Activated T-helper 2 cell treated with anti-CD3 and anti-CD28 coated beads, Interferon-gamma antibody, Interleukin-2, Interleukin-4, amounts not matched to agents 10 μg/mL and 5 μg/mL and 100 μg/mL, durations not matched to agents 14 hours and 24 hours and 36 hours (primary cell): ENCODE measurements around the gene ZNF678. TPM values are rescaled to one million over a fixed set of nuclear protein-coding genes. Genes with fewer than 3 reads are reported as not detected.

Experiments used
- DNase-seq: peaks from one replicate; pipeline ENCODE4 v3.0.0; 2021; ENCODE audit warnings: low spot score
- H3K27ac Mint-ChIP-seq: one replicate; pipeline ENCODE4 v1.8.0; 2021; ENCODE audit warnings: mixed read lengths
- H3K27me3 Mint-ChIP-seq: one replicate; pipeline ENCODE4 v1.8.0; 2021; ENCODE audit warnings: low read depth, mixed read lengths
- H3K36me3 Mint-ChIP-seq: one replicate; pipeline ENCODE4 v1.8.0; 2021; ENCODE audit warnings: low read depth, mixed read lengths
- H3K4me1 Mint-ChIP-seq: one replicate; pipeline ENCODE4 v1.8.0; 2021; ENCODE audit warnings: low read depth, mixed read lengths
- H3K4me3 Mint-ChIP-seq: one replicate; pipeline ENCODE4 v1.8.0; 2021; ENCODE audit warnings: low read depth, mild to moderate bottlenecking, moderate library complexity, mixed read lengths
- H3K9me3 Mint-ChIP-seq: one replicate; pipeline ENCODE4 v1.8.0; 2021; ENCODE audit warnings: mixed read lengths
- intact Hi-C: fragments of 100-400 bp; cut with micrococcal nuclease; formaldehyde crosslinking; loops from one replicate; pipeline ENCODE4 v1.15.1; 2023
- total RNA-seq: library from RNA; stranded (reverse); gene quantifications from 2 replicates; pipeline ENCODE4 v1.2.3, GENCODE V29; 2022

Gene ZNF678
- 5.1 and 5.7 TPM in 2 replicates for total RNA-seq

GRCh38 chr1:227563324-227564201 lies at the start of gene ZNF678:
ZNF678 (plus strand) TSS chr1:227563556; CDS start chr1:227650992, 87,436 bp downstream.
- peaks cover 4% of the 10 kb centered on the region for H3K9me3 Mint-ChIP-seq
- peak; percentile 81 for DNase-seq
- H3K4me3 Mint-ChIP-seq = peak within 1 kb of the TSS; percentile 87
- H3K4me1 Mint-ChIP-seq = peaks cover 13% of the 10 kb centered on the region
- peaks cover 29% of the 10 kb centered on the region for H3K36me3 Mint-ChIP-seq
- H3K27ac Mint-ChIP-seq = peak within 1 kb of the TSS; percentile 87
- intact Hi-C loops = loop anchor here (1.0 to 2.0 kb wide), 4 partner anchors 21 to 625 kb away; no protein-coding TSS in a partner anchor
- H3K27me3 Mint-ChIP-seq = peaks cover 24% of the 10 kb centered on the region

GRCh38 chr1:227518876-227519275 lies 44.5 kb upstream of the ZNF678 start:
- Mint-ChIP-seq H3K27me3 (peaks cover 5% of the 10 kb centered on the region), H3K27ac (no peak overlapping the region), H3K9me3 (no peaks in the 10 kb centered on the region), H3K4me3 (no peak overlapping the region), H3K4me1 (no peaks in the 10 kb centered on the region), H3K36me3 (no peaks in the 10 kb centered on the region)
- intact Hi-C loops = no loop called here
- DNase-seq = no peak

- no peak for DNase-seq
- Mint-ChIP-seq H3K27ac (no peak overlapping the region), H3K9me3 (peaks cover 5% of the 10 kb centered on the region), H3K27me3 (peaks cover 1% of the 10 kb centered on the region), H3K36me3 (no peaks in the 10 kb centered on the region), H3K4me3 (no peak overlapping the region), H3K4me1 (no peaks in the 10 kb centered on the region)
- intact Hi-C loops = no loop called here
These were observed 41.6 kb upstream of the ZNF678 start for GRCh38 chr1:227521782-227522181.

DNA sequence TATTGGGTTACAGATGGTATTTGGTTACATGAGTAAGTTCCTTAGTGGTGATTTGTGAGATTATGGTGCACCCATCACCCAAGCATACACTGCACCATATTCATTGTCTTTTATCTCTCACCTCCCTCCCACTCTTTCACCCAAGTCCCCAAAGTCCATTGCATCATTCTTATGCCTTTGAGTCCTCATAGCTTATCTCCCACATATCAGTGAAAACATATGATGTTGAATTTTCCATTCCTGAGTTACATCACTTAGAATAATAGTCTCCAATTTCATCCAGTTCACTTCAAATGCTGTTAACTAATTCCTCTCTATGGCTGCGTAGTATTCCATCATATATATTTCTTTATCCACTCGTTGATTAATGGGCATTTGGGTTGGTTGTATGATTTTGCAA lies 36.8 kb upstream of the ZNF678 start:
- H3K36me3 Mint-ChIP-seq = no peaks in the 10 kb centered on the region
- no peak overlapping the region for H3K4me3 Mint-ChIP-seq
- no peak for DNase-seq
- H3K27ac Mint-ChIP-seq = no peak overlapping the region
- peaks cover 53% of the 10 kb centered on the region for H3K9me3 Mint-ChIP-seq
- peaks cover 2% of the 10 kb centered on the region for H3K4me1 Mint-ChIP-seq
- intact Hi-C loops = no loop called here
- H3K27me3 Mint-ChIP-seq = peaks cover 2% of the 10 kb centered on the region

DNA sequence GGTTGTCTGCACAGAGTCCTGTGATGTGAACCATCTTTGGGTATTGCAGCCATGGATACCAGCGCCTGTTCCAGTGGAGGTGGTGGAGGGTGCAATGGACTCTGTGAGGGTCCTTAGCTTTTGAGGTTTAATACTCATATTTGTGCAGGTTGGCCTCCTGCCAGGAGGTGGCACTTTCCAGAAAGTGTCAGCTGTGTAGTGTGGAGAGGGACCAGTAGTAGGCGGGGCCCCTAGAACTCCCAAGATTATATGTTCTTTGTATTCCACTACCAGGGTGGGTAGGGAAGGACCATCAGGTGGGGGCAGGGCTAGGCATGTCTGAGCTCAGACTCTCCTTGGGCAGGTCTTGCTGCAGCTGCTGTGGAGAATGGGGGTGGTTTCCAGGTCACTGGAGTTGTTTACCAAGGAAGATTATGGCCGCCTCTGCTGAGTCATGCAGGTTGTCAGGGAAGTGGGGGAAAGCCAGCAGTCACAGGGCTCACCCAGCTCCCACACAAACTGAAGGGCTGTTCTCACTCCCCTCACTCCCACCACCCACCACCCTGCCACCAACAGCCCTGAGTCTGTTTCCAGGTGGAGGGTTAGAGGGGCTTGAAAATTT lies 31.2 kb upstream of the ZNF678 start:
- DNase-seq = no peak
- Mint-ChIP-seq H3K27me3 (peaks cover 5% of the 10 kb centered on the region), H3K27ac (no peak overlapping the region), H3K4me1 (peaks cover 2% of the 10 kb centered on the region), H3K36me3 (no peaks in the 10 kb centered on the region), H3K4me3 (no peak overlapping the region), H3K9me3 (peaks cover 57% of the 10 kb centered on the region)
- intact Hi-C loops = no loop called here

DNA sequence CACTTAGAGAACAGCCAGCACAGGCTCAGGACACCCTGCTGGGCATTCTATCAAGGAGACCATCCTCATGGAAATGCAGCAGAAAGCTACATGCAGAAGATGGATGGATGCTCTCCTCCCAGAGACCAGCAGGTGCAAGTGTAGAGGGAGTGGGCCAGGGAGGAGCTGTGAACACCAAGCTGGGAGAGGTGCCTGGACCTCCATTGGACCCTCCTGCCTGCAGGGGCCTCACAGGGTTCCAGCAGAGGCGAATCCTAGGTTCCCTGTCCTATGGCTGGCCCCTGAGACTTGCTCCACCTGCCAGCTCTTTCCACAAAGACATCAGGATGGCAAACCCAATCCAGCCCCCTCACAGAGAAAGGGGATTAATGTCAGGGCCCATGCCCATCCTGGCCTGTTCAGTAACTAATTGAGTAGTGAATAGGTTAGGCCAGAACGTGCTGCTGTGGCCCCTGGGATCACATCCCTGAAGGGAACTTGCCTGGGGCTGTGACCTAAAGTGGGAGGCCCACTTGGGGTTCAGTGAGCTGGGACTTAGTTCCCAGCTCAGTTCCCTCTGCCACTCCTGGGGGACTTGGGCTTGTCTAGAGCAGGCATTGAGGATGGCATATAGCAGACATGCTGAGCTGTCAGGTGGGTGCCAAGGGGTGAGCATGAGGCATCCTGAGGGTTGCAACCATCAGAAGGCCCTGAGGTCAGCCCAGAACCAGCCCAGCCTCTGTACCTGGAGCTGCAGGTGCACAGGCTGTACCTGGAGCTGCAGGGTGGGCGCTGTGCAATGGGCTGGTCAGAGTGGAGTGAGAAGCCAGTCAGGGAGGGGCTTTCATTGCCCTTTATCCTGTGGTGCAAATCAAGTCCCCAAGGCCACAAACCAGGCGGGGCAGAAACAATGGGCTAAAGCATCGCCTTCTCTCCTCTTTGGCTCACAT lies 22.9 kb upstream of the ZNF678 start:
- Mint-ChIP-seq H3K27ac (no peak overlapping the region), H3K36me3 (no peaks in the 10 kb centered on the region), H3K9me3 (peaks cover 1% of the 10 kb centered on the region), H3K4me3 (no peak overlapping the region), H3K4me1 (peaks cover 4% of the 10 kb centered on the region), H3K27me3 (peaks cover 8% of the 10 kb centered on the region)
- DNase-seq = no peak
- intact Hi-C loops = loop anchor here (5.0 kb wide), 1 partner anchor 247 kb away; no protein-coding TSS in a partner anchor

DNA sequence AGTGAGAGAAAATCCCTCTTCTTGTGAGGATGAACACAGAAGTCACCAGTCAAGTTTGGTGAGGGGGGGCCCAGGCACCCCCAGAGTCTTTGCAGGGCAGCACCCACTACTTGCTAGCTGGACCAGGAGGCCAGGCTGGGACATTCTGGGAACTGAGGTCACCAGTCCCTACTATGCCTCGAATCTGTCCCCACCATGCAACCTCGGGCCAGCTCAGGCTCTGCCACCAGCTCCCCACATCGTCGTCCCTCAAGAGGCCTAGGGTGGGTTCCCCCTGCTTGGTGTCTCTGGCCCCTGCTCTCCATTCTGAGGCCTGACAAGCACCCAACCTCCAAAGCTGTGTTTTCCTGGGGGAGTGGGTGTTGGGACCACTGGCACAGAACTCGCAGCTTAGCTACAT lies 22.2 kb upstream of the ZNF678 start:
- Mint-ChIP-seq H3K9me3 (no peaks in the 10 kb centered on the region), H3K27me3 (peaks cover 6% of the 10 kb centered on the region), H3K4me3 (peak overlapping the region; percentile 45), H3K36me3 (no peaks in the 10 kb centered on the region), H3K27ac (no peak overlapping the region), H3K4me1 (peaks cover 4% of the 10 kb centered on the region)
- intact Hi-C loops = loop anchor here (5.0 kb wide), 1 partner anchor 246 kb away; no protein-coding TSS in a partner anchor
- no peak for DNase-seq

- Mint-ChIP-seq H3K4me1 (peaks cover 4% of the 10 kb centered on the region), H3K9me3 (no peaks in the 10 kb centered on the region), H3K36me3 (no peaks in the 10 kb centered on the region), H3K27me3 (peaks cover 6% of the 10 kb centered on the region), H3K27ac (no peak overlapping the region), H3K4me3 (peak overlapping the region; percentile 45)
- no peak for DNase-seq
- intact Hi-C loops = loop anchor here (1.0 to 5.0 kb wide), 2 partner anchors 22 to 246 kb away; partner anchors contain the start of gene ZNF678
These were observed 21.6 kb upstream of the ZNF678 start for GRCh38 chr1:227541796-227542152.

DNA sequence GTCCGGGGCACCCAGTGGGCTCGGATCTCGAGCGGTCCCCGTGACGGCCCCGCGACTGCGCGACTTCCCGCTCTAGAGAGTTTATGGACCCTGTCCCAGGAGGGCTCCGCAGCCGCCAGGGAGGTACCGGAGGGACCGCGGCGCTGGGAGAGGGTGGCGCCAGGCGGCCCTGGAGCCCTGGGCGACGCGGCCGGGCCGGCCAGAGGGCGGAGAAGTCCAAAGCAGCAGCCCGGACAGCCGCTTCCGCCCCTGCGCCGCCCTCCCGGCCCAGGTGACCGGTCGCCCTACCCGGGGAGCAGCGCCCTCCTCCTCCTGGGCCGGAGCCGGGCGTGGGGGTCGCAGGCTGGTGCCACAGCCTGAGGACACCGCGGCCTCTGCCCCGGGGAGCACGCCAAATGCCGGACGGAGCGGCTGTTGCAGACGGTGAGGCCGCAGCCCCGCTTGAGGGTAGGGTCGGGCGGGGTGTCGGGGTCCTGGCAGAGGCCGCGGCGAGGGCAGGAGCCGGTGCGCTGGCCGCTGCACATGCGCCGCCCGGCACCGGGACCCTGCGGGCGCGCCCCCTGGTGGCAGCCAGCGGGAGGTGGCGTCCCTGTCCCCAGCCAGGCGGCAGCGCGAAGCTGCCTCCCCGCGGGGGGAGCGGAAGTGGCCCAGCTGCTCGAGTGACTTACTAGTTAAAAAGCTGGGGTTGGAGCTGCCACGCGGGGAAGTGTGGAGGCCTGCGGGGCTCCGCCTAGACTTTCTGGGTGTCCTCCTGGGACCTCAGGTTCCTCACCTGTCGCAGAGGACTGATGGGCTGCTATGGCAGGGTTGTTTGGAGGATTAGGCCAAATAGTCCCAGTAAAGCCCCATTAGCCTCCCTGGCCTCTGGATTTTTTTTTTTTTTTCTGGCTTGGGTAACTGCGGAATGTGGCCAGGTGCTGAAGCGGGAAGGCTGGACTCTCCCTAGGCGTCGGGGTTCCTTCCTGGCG lies 20.9 kb upstream of the ZNF678 start:
- peak overlapping the region; percentile 49 for H3K4me3 Mint-ChIP-seq
- peak overlapping the region; percentile 42 for H3K27ac Mint-ChIP-seq
- no peaks in the 10 kb centered on the region for H3K9me3 Mint-ChIP-seq
- DNase-seq = peak; percentile 83
- H3K4me1 Mint-ChIP-seq = peaks cover 4% of the 10 kb centered on the region
- H3K27me3 Mint-ChIP-seq = peaks cover 6% of the 10 kb centered on the region
- no peaks in the 10 kb centered on the region for H3K36me3 Mint-ChIP-seq
- intact Hi-C loops = loop anchor here (1.0 to 5.0 kb wide), 2 partner anchors 21 to 245 kb away; partner anchors contain the start of gene ZNF678

- Mint-ChIP-seq H3K27ac (peak overlapping the region; percentile 42), H3K27me3 (peaks cover 4% of the 10 kb centered on the region), H3K4me3 (peak overlapping the region; percentile 49), H3K9me3 (no peaks in the 10 kb centered on the region), H3K4me1 (peaks cover 4% of the 10 kb centered on the region), H3K36me3 (no peaks in the 10 kb centered on the region)
- DNase-seq = no peak
- intact Hi-C loops = loop anchor here (5.0 kb wide), 1 partner anchor 244 kb away; no protein-coding TSS in a partner anchor
These were observed 19.9 kb upstream of the ZNF678 start for GRCh38 chr1:227543283-227544066.
